HG03280 (cell line): Measurements from ENCODE around the gene LCLAT1.

Source experiments
- ATAC-seq: cut with Tn5 transposase; IDR thresholded peaks from one replicate; pipeline ENCODE4 v1.9.1; 2021; ENCODE audit warnings: mild to moderate bottlenecking, moderate library complexity; ENCODE audit not compliant: unreplicated experiment

Gene LCLAT1

DNA sequence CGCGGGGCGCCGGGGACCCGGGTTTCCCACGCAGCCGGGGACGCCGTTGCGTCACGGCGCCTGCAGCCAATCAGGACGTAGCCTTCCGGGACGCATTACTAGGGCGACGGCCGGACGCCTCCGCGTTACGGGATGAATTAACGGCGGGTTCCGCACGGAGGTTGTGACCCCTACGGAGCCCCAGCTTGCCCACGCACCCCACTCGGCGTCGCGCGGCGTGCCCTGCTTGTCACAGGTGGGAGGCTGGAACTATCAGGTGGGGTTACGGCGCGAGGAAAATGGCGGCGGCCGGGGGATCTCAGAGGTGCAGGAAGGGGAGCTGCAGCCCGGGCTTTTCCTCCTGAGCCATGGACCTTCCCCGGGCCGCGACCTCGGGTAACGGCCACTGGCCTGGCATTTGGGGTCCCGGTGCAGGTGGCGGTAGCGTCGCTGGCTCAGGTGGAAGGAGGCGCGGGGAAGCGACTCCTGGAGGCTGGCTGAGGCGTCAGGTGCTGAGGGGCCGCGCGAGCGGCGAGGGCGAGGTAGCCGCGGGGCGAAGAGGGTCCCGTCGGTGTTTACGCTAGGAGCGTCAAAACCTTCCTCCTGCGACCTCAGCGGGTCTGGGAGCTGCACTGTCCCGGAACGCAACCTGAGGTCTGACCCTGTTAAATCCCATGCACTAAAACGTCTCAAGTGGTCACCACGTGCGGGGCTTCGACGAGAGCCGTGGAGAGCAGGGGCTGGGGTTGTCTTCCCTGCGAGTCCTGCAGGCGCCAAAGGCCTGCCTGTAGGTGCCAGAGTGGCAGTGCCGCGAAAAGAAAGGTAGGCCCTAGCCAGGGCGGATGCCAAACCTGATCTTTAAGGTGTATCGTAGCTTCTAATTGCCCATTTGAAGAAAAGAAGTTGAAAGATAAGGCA, at the start of gene LCLAT1:
LCLAT1 (plus strand) TSS at position 98 of the 897 bp plus-strand sequence. CDS start 78,345 bp downstream, outside the sequence.
- peak; percentile 94 for ATAC-seq

DNA sequence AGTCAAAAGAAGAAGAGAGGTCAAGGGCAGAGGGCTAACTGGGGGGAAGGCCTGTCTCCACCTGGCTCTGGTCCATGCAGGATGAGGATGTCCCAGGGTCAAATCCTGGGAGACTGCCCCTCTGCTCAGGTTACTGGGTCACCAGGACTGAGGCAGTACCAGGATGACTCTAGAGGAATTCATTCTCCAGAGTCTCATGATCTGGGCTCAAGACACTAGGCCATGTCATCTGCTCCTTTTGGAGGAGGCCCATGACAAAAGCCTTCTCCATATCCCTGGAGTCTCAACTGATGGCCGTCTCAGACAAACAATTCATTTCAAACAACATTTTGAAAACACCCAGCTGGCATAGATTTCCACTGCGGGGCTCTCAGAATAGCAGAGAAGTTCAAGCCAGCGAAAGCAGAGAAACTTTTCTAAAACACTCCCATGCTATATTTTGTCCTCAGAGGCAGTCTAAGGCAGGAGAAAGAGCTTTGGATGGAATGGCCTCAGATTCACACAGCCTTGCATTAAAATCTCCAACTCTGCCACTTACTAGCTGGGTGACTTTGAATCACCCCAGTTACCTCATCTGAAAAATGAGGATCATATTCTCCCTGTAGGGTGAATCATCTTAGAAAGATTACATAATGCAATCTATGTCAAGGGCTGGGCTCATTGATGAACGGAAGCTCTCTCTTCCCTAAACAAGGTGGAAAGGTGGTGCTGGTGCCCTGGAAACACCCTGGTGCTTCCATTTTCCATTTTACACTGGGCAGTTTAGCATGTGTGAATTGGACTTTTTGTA, 48.8 kb upstream of the LCLAT1 start:
- ATAC-seq: no peak

DNA sequence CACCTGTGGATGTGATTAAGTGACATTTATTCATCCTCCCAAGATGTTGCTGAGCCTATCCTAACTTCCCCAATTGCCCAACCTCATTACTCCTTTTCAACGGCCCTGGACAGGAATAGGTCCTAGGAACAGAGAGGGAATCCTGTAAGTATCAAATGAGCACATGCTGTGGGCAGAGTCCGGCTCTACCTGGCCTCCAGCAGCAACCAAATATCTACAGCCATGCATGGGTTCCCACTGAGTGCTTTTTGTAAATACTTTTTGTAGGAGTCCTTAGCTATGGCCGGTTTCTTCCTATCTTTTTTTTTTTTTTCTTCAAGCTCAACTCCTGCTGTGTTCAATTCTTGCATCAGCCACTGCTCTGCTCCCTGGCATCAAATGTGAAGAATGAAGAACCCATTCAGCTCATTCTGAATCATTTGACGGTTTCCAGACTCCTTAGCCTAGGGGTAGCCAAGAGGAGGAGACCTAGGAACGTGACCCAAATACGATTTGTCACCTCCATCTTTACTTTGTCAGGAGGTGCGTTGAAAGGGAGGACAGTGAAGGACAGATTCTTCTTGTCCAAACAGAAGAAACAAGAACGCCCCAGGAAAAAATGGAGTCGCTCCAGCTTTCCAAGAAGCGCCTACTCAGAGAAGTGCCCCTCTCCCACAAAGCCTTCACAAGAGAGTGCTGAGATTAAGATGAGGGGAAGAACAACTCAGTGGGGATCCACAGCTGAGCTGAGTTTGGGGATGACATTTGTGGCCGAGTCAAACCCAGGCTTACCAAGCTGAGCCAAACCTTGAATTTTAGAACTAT, 46.7 kb upstream of the LCLAT1 start:
- no peak for ATAC-seq

DNA sequence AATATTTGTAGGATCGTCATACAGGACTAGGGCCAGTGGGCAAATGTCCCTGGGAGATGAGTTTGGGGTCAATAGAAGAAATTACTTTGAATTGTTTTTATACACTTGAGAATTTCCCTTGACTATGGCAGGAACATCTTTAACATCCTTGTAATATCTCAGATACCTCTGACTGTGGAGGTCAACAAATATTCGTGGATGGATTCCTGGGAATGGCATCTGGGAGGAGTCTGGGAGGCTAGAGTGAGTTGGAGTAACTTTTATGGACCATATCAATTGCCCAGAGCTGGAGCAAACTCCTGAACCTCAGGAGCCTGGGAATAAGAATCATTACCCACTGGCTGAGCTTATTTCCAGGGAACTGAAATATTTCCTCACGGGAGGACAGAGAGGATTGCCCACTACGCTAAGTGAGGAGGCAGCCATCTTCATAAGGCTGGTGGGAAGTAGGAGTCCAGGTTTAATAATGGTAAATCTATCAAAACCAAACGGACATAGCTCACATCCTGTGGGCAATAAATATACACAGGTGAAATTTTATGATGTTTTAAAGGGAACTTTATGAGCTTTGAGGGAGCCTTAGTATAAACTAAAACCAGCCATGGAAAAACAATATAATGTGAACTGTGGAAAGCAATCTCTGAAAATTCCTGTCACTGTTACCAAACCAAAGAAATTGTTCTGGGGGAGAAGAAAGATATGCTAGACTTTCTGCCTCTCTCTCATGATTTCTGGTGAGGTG, 44.4 kb upstream of the LCLAT1 start:
- no peak for ATAC-seq

DNA sequence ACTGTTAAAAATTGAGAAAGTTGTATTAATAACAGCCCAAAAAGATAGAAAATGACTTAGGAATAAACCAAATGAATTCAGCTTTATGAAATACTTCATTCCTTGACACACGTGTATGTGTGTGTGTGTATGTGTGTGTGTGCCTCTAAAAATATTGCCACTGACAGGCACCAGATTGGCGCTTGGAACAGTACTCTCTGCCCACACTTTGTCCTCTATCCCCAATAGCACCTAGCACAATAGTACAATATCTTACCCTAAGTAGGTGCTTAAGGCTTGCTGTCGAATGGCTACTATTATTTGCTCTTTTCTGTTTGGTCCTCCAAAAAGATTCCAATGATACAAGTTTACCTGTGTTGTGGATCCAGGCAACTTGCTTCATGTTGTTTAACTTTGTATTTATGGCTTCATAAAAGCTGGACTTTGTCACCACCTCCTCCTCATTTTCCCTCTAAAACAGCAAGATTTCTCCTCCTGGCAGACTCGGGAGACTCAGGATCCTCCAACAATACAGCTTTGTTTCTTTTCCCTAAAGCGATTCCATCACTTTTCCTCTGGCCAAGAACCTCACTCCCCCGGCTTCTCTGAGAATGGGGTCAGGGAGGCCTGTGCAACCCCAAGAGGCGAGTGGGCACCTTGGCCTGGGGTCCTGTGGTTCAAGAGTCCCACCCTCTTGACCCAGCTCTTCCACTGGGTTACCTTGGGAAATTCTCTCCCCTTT, 43.3 kb upstream of the LCLAT1 start:
- no peak for ATAC-seq

DNA sequence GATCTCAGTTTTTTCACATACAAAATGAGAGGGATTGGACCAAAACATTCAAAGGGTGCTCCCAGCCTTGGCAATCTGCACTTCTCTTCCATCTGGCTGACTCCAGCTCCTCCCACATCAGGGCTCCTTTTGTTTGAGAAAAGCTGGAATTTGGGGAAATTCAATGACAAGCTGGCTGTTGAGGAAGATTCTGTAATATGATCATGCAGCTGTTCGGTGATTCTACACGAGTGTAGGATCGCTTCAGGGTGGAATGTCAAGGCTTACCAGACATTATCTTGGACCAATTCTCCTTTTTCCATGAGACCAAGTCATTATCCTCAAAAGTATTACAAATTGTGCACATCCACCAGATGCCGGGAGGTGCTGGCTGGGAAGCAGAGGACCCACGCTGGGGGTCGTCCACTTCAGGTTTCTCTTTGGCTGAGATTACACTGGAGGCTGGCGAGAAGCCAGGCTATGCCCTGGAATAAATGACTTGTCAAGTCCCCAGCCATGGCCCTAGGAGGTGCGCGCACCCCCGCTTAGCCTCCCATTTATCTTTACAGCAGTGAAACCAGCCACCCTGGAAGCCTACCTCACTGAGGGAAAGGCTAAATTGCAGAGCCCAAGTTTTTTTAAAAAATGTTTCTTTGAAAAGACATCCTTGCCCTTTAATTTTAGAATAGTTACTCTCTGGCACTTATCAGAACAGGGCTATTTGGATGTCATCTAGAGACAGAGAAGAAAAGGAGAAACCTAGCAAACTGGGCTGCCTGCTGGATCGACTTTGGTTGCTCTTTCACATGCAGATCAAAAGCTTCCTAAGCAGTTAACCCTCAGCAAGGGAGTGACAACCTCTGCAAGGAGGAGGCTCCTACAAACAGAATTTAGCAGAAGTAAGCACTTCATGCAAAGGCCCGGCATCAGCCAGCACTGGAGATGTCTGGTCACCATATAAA, 42.5 kb upstream of the LCLAT1 start:
- no peak for ATAC-seq

DNA sequence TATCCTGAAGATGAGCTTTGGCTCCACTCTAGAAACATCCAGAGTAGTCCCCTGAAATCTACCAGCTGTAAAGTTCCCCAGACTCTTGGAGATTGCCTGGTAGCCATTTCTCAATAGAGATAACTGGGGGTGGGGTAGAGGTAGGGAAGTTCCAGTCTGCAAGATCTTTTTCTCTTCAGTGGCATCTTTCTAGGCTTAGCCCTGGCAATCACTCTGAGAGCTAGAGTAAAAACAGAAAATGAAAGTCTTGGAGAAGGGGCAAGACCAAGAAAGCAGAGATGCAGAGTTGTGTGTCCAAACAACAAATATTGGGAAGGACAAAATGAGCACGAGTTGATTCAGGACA, 41.8 kb upstream of the LCLAT1 start:
- no peak for ATAC-seq

DNA sequence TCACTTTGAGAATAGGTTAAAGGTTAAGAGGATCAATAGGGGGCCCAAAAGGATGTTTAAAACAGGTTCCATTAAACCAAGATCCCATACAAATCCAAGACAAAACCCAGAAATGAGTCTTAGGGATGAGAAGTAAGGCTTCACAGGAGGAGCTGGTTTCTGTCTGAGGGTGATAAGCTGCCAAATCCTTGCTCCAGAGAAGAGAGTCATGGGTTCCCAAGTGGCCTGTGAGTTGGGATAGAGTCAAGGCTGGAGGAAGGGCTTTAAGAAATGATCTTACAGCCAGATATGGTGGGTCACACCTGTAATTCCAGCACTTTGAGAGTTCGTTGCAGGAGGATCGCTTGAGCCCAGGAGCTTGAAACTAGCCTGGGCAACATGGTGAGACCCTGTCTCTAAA, 40.2 kb upstream of the LCLAT1 start:
- no peak for ATAC-seq

DNA sequence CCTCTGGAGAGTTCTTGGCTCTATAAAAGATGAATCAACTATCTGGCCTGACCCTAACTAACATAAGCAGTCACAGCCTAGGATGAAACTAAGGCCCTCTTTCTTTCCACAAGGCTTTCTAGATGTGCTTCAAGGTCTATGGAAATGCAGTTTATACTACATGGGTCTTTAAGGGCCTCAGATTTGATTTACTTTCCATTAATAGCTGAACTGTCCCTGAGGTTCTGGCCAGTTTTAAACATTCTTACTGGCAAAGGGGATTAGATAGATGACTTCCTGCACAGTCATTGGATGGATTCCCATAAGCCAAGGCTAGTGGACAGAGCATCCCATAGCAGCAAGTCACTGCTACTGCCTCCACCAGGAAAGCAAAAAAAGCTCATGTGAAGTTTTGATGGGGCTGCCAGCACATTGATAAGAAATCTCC, 38.1 kb upstream of the LCLAT1 start:
- ATAC-seq: no peak

DNA sequence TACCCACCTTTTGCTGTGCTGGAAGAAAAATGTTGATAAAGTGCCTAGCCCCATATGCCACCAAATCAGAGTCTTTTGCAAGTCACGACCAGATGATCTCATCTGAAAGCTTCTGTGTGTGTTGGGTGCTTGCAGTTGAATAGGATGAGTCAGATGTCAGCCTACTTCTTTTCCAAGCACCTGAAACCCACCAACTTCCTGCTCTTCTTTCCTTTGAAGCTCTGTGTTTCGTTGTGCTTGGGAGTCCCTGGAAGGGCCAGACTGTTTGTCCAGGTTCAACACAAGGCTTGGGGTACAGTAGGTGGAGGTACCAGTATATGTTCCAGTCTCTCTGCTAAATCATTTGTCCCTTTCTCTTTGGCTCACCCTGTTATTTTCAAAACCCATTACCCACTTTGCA, 36.8 kb upstream of the LCLAT1 start:
- ATAC-seq: no peak

DNA sequence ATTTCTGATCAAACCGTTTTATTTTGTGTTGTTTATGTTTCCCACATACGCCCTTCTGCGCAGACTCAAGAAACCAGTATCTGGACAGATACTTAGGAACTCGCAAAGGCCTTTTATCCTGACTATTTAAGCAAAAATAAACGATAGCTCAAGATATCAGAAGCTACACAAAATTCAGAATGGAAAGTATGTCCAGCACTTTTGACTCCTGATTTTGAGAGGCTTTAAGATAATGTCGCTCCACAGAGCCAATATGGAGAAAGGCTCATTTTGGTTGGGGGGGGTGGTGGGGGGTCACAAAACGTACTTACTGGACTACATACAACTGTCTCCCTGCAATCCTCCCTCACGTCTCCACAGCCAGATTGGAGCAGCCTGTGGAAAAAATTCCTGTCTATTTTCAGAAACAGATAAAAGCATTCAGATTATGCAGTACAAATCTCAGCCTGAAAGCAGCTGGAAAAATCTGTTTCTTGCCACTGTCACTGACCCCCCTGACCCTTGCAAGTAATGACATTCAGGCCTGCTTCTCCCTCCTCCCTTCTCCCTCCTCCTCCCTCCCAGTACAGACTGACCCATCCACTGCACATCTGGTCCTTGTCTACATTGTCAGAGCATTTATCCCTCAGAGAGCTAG, 34.9 kb upstream of the LCLAT1 start:
- no peak for ATAC-seq

DNA sequence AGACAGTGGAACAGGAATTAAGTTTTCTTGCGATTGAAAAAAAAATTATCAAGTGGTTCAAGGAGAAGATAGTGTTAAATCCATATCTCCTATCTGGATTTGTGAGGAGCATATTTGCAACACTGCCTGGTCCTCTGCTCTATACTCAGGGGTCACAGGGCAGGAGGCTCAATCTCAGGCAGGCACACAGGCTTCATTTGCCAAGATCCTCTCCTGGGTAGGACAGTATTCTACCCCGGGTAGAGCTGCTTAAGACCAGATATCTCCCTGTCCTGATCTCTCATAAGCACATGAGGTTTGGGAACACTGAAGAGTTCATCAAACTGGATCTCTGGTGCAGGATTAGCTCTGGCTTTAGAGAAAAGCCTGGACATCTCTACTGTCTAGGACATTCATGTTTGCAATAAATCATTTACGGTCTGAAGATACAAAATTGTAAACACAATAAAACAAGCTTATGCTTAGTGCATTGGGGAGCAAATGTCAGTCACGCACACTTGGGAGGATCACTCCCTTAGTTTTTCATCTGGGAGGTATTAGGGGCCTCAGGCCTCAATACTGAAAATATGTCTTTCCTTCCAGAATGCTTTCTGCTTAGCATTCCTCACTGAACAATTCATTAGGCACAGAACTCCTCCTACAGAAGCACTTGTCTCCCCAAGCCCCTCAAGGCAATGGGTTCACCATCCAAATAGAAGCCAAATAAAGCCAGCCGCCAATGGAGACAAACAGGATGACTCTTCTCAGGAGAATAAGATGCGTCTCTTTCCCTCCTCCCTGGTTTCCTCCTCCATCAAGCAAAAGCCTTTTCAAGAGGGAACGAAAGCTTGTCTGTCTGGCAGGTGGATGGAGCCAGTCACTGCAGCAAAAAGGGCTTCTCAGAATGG, 34.1 kb upstream of the LCLAT1 start:
- ATAC-seq: no peak

DNA sequence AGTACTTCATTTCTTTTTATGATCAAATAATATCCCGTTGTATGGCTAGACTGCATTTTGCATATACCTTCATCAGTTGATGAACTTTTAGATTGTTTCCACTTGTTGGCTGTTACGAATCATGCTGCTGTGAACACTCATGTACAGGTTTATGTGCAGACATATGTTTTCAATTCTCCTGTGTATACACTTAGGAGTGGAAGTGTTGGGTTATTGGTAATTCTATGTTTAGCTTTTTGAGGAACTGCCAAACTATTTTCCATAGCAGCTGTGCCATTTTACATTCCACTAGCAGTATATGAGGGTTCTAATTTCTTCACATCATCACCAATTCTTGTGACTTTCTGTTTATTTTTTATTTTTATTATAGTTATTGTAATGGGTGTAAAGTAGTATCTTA, 32.1 kb upstream of the LCLAT1 start:
- no peak for ATAC-seq

DNA sequence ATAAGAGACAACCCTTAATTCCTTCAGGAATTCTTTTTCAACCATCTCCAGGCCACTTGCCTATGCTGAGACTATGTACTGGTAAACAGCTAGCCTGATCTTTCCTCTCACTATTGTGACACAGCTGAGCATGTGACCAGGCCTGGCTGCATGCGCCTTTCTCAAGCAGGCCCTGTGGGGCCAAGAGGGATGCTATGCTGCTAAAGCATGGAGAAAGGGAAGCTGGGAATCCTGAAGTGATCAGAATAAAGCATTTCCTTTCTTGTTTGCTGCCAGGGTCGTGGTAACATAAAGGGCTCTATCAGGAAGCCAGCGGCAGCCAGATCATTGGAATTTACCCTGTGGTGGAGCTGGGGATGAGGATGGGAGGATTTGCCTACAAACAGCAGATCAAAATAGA, 29.8 kb upstream of the LCLAT1 start:
- no peak for ATAC-seq

DNA sequence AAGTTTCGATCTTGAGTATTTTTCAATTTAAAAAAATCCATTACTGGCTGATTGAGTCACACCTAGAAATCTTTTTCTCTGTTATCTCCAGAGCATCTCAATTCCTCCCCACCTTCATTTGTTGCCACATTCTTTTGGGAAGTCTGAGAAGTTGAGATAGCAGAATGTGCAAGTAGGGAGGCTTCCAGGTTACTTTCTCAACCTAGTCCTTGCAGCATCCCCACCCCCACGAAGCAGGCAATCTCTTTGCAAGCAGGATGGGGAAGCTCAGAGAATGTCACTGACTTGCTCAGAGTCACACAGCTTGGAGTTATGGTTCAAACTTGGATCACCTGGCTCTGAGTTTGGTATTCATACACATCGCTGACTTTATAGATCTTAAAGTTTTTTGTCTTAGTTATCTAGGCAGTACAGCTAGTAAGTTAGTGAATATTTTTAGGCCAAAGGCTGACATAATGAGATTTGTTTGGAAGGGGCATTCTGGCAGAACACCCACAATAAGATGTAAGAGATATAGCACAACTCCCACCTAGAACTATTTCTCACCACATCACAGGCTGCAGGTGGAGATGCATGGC, 25.9 kb upstream of the LCLAT1 start:
- ATAC-seq: no peak

DNA sequence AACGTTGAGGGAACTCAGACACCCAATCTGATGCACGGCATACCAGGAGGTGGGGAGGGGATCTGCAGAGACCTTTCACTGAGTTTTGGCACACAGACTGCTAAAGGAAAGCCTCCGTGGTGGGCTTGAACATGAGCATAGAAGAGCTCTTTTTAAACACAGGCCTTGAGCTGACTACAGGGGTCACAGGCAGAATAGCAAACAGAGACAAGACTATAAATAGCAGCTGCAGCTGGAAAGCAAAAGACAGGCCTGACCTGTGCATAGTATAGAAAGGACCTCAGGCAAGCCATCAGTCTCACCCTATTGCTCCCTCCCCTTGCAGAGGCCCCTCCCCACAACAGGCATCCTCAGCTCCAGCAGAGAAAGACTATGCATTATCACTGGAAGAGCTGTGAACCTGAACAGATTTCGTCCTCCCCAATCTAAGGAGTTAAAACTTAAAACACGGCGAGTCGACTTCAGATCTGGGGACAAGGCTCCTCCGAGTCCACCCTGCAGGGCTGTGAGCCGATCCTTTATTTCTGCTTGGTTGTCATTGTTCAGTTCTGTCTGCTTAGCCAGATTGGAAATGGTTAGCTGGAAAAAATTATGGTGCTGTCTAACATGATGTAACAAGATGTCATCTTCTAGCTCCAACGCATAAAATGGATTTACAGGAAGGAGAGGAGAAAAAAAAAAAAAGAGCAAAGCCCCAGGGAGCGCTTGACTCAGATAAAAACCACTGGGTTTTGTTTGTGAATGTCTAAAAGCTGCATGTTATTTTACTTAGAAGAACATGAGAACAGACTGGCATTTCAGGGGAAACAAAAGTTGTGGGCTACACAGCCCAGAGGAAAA, 25.2 kb upstream of the LCLAT1 start:
- no peak for ATAC-seq
